Measurements from ENCODE around the gene ASCL5.
"Not testable (repeated sequence)": the region's sequence is repeated elsewhere in the genome, so short reads cannot be mapped to it uniquely, and the experiment has no call there.

ASCL5 gene, protein sequence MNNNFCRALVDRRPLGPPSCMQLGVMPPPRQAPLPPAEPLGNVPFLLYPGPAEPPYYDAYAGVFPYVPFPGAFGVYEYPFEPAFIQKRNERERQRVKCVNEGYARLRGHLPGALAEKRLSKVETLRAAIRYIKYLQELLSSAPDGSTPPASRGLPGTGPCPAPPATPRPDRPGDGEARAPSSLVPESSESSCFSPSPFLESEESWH

DNA sequence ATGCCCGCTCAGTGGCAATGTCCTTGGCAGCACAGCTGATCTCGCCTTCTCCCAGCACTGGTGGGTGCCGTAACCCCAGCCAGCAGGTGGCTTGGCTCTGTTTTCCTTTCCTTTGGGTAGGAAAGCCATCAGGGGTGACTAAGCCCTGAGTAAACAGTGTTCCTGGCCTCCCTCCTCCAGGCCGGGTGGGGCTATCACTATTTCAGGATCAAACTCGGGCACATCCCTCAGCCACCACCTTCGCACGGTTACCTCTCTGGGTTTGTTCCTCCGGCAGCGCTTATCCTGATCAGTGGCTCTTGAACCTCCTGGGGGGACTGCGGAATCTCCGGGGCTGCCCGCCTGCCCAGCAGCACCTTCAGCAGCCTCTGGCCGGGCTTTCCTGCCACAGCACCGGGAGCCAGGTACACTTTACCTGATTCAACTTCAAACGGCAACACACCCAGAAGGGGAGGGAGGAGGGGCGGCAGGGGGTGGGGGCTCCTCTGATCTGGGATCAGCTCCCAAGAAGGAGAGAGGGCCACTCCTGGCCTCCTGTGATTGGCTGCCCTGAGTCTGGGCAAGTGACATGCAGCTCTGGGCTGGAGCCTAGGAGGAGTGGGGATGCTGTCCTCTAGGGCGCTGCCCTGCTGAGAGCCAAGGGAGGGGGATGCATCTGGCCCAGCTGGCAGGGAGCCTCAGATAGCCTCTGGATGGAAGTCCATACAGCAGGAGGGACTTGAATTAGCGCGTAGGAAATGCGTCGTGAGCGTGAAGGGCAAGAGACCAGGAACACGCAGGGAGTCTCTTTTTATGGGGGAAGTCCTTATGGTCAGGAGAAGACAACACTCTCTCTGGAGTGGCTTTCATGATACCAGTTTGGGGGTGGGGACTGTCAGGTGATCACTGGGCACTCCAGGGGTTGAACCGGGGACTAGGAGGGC, at the start of gene ASCL5:
TSS of gene ASCL5 (minus strand) at position 353 of the 923 bp plus-strand sequence. CDS start 11,812 bp downstream, outside the sequence.
- DNase-seq: no peak

DNA sequence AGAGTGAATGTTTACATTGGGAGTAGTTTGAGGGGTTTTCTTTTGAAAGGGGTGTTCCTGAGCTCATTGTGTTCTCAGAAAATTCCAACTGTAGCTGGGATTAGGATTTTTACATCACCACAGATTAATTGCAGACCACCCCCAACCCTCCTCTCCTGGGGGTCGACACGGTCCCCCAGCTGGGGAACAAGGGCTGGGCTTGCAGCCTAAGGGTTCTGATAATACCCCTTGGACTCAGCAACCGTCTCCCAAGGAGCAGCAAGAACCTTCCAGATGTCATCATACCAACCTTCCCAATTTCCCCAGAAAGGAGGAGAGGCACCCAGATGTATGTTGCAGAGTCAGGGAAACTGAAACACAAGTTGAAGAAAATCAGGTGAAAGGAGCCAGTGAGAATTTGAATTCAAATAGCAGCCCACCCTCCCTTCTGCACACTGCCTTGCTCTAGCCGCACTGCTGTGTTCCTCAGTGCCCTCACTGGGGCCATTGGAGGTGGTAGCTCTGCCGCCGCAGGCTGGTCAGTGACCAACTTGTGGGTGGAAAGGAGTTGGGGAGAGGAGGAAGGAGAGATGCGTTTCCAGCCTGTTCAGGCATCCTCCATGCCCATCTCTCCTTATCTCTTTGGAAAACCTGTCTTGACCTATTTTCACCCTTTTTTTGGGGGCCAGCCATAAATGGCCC, 49.0 kb upstream of the ASCL5 start:
- DNase-seq: no peak

- no peak for DNase-seq
Measured at GRCh38 chr1:201173736-201174135, 46.8 kb upstream of the ASCL5 start.

DNA sequence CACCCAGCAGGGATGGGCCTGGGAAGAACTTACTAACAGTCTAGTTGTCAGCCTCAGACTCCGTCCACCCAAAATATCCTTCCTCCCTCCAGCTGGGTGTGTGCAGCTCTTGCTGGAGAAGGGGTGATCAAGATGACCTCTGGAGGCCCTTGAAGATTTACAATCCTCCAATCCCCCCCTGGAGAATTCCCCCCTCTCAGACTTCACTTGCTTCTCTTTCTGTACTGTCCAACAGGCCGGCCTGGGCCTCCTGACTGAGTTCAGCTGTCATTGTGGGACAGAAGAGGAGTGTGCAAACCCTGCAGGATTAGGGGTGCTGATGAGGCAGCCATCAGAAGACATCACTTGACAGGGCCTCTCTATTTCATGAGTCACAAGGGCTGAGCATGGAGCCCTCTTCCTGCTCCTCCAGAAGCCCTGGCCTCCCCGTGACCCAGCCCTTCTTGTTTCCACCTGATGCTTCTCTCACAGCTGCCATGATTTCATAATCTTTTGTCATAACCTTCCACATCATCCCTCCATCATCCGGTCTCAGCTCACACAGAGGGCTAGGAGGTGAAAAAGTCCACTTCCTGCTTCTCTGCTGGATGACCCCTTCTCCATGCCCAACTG, 46.1 kb upstream of the ASCL5 start:
- no peak for DNase-seq

DNA sequence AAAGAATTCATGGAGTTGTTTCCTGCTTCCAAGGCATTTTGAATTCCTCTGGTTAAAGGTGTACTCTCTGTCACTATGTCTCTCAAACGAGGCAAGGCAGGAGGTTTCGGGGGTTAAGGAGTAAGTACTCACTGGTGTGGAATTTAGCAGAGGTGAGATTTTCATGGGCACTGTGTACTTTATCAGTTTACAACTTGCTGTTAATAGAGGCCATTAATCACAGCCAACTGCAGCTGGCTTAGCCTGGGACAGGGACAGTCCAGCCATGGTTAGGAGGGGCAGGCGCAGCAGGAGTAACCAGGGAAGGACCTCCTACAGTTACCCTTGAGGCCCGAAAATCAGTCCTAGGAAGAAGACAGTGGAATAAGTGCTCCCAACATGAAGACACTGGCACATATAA, 45.3 kb upstream of the ASCL5 start:
- no peak for DNase-seq

DNA sequence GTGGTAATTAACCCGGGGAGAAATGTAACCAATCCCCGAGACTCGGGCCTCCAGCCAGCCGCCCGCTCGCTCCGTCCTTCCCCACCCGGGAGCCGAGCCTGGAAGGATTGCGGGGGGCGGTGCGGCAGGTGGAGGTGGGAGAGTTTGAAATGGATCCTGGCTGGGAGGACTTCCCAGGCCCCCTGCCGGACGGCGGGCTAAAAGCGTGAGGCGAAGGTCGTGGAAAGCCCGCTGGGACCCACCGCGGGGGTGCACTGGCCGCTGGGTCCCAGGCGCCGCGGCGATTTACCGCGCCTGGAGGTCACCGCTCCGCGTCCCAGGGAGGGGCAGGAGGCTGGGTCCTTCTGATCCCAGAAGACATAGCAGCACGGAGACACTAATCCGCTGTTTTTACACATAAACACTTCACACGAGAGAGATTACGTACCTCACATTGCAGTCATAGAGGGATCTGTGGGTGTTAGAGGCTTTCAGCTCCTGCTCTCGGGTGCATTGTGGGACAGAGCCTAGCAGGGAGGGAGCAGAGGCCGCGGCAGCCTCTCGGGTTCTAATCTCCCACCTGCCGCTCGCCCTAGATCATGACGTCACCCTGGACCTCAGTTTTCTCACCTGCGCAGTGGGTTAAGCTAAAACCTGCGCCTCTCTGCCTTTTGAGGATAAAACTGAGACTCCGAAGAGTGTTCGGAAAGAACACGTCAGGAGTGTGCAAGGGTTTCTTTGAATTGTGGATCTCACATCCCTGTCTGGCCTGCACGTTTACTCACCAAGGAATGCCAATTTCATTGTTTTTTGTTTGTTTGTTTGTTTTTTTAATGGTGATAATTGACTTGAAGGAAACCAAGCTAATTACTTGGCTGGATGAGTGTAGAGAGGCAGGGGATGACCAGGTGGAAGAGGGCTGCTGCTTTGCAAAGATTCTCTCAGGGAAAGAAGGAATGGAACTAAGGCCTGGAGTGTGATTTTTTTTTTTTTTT, 44.4 kb upstream of the ASCL5 start:
- DNase-seq: no peak

- peak; percentile 33 for DNase-seq
Measured at GRCh38 chr1:201170533-201171062, 43.6 kb upstream of the ASCL5 start.

GRCh38 chr1:201169971-201170532, 43.1 kb upstream of the ASCL5 start:
- no peak for DNase-seq

GRCh38 chr1:201169203-201169602, 42.2 kb upstream of the ASCL5 start:
- DNase-seq: no peak

DNA sequence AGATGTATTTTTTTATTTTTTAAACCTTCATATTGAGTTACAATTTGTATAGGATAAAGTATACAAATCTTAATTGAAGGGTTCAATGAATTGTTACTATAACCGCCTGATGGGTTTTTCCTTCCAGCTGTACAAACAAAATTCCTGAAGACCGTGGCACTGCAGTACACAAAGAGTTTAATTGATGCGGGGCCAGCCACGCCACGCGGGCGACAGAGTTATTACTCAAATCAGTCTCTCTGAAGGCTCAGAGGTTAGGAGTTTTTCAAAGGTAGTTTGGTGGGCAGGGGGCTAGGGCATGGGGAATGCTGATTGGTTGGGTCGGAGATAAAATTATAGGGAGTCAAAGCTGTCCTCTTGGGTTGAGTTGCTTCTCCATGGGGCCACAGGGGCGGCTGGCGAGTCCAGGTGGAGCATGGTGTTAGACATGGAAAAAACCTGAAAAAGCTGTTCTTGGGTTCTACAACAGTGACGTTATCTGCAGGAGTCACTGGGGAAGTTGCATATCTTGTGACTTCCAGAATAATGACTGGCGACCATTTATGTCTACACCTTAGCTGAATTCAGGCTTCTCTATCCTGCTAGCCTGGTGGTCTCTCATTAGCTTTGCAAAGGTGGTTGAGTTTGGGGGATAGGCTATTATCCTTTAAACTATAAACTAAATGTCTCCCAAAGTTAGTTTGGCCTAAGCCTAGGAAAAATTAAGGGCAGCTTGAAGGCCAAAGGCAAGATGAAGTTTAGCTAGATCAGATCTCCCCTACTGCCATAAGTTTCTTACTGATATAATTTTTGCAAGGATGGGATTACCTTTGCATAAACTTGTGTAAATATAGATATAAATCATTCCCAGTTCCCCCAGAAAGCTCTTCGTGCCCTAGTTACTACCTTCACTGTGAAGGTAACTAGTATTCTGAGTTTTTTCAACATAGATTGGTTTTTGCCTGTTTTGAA, 40.3 kb upstream of the ASCL5 start:
- no peak for DNase-seq

DNA sequence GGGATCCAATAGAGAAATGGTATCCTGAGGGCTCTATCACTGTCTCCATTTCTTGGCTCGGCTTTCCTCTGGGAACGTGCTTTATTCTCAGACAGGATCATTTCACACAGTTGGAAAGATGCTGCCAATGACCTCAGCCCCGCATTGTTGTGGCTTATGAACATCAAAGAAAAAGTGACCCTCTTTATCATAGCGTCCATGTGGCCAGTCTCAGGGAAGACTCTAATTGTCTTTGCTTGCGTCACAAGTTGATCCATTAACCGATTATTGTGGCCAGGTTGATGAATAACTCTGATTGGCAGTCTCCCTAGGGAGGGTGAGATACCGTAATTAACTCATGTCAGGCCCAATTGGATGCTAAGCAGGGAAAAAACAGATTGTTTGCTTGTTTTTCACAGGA, 37.7 kb upstream of the ASCL5 start:
- no peak for DNase-seq

DNA sequence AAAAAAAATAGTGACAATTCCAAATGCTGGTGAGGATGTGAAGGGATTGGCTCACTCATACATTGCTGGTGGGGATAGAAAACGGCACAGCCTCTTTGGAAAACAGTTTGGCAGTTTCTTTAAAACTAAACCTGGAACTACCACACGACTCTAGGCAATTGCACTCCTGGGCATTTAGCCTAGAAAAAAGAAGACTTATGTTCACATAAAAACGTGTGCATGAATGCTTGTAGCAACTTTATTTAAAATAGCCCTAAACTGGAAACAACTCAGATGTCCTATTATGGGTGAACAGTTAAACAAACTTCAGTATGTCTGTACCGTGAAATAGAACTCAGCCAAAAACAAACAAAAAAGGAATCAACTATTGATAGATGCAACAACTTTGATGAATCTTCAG, 36.7 kb upstream of the ASCL5 start:
- DNase-seq: no peak

GRCh38 chr1:201163036-201163435, 36.1 kb upstream of the ASCL5 start:
- DNase-seq: not testable (repeated sequence)

GRCh38 chr1:201157949-201158348, 31.0 kb upstream of the ASCL5 start:
- DNase-seq: no peak

DNA sequence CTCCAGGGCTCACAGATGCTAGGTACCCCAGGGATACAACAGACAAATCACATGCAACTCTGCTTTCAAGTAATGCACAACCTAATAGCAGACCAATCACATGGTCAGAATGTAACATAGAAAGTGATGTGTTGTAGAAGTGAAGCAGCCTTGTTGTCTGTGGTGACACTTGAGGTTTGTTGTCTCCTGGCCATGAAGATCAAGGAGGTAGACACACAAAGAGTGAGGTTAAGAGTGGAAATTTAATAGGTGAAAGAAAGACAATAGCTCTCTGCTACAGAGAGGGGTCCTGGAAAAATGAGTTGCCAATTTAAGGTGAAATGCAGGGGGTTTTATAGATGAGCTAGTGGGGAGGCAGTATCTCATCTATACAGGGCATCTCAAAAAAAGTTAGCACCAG, 29.8 kb upstream of the ASCL5 start:
- no peak for DNase-seq

DNA sequence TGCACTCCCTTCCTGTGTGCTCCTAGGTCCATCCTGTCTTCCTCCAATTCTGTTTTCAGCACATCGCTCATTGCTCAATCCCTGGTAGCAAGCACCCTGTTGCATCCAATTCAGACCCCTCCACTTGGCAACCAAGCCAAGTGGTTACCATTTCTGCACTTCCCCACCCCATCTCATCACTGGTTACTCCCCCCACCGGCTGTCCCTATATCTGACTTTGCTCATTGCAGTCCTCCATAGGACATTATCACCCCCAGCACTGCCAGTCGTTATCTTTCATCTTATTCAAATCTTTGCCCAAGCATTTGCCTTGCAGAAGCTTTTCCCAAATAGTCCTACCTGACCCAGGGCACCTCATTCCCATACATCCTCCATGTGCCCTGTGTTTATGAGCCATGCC, 29.4 kb upstream of the ASCL5 start:
- no peak for DNase-seq

DNA sequence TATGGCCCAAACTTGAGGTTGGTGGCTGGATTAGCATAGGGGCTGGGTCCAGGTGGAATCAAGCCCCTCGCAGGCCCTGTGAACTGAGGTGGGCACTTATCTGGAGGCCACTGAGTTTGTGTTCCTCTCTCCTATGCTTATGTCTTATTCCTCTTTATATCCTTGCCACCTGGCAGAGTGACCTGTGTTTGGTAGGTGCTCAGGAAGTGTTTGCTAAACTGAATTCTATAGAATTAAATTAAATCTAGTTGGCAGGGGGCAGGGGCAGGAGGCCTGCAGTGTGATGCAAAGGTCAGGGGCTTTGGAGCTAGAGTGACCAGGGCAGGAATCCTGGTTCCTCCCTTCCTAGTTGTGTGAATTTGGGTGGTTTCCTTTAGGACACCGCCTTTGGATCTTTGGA, 28.4 kb upstream of the ASCL5 start:
- no peak for DNase-seq

GRCh38 chr1:201154389-201155165, 27.6 kb upstream of the ASCL5 start, which contains the start of gene TMEM9:
Gene TMEM9, minus strand, starts transcription at chr1:201154474. Its CDS starts 551 bp downstream, at chr1:201153923.
- DNase-seq: peak; percentile 92
